Activated T-cell treated with anti-CD3 and anti-CD28 coated beads, Interleukin-2, amount 50 U/mL, for 4 hours (primary cell): Measurements from ENCODE around the gene COL13A1. TPM values are rescaled to one million over a fixed set of nuclear protein-coding genes. Genes with fewer than 3 reads are reported as not detected.

Experiments used
- ATAC-seq, 2 donors: fragments of 200-7000 bp; cut with Tn5 transposase; one replicate each; pipeline ENCODE4 v1.10.0; 2021
- DNase-seq: peaks from one replicate; pipeline ENCODE4 v3.0.0-alpha.2; 2020
- H3K27me3 Mint-ChIP-seq: one replicate; pipeline ENCODE4 v1.8.0; 2021; ENCODE audit warnings: low read depth, mixed read lengths
- H3K36me3 Mint-ChIP-seq: one replicate; pipeline ENCODE4 v1.8.0; 2022; ENCODE audit warnings: mixed read lengths; ENCODE audit not compliant: insufficient read depth
- H3K4me1 Mint-ChIP-seq: one replicate; pipeline ENCODE4 v1.8.0; 2021; ENCODE audit warnings: low read depth, mixed read lengths
- H3K4me3 Mint-ChIP-seq: one replicate; pipeline ENCODE4 v1.8.0; 2021; ENCODE audit warnings: mild to moderate bottlenecking, moderate library complexity, mixed read lengths
- H3K9me3 Mint-ChIP-seq: one replicate; pipeline ENCODE4 v1.8.0; 2021; ENCODE audit warnings: mixed read lengths
- total RNA-seq, 3 donors: library from RNA; stranded (reverse); gene quantifications; one replicate each; pipeline ENCODE4 v1.2.1, GENCODE V29; 2021

COL13A1 gene
- total RNA-seq, 3 donors from 2014 or later: not detected

- Mint-ChIP-seq H3K4me1 (no peaks in the 10 kb centered on the region), H3K4me3 (no peak overlapping the region), H3K9me3 (no peaks in the 10 kb centered on the region), H3K27me3 (peaks cover 6% of the 10 kb centered on the region), H3K36me3 (no peaks in the 10 kb centered on the region)
- DNase-seq: no peak
- ATAC-seq: no peak
Measured at GRCh38 chr10:69853064-69853463, 51.4 kb downstream of the COL13A1 start.

- Mint-ChIP-seq H3K4me1 (no peaks in the 10 kb centered on the region), H3K36me3 (no peaks in the 10 kb centered on the region), H3K4me3 (no peak overlapping the region), H3K9me3 (no peaks in the 10 kb centered on the region), H3K27me3 (no peaks in the 10 kb centered on the region)
- DNase-seq (no peak), ATAC-seq (no peak)
Measured at GRCh38 chr10:69854511-69855345, 53.0 kb downstream of the COL13A1 start.

- no peaks in the 10 kb centered on the region for H3K27me3 Mint-ChIP-seq
- ATAC-seq (no peak), DNase-seq (no peak)
- H3K9me3 Mint-ChIP-seq: no peaks in the 10 kb centered on the region
- no peaks in the 10 kb centered on the region for H3K36me3 Mint-ChIP-seq
- no peak overlapping the region for H3K4me3 Mint-ChIP-seq
- H3K4me1 Mint-ChIP-seq: no peaks in the 10 kb centered on the region
Measured at GRCh38 chr10:69855346-69856111, 53.8 kb downstream of the COL13A1 start.

- ATAC-seq: no peak
- DNase-seq: no peak
- Mint-ChIP-seq H3K4me3 (no peak overlapping the region), H3K27me3 (no peaks in the 10 kb centered on the region), H3K36me3 (no peaks in the 10 kb centered on the region), H3K9me3 (no peaks in the 10 kb centered on the region), H3K4me1 (no peaks in the 10 kb centered on the region)
Measured at GRCh38 chr10:69856601-69857166, 55.0 kb downstream of the COL13A1 start.

- ATAC-seq: no peak
- no peak overlapping the region for H3K4me3 Mint-ChIP-seq
- H3K36me3 Mint-ChIP-seq: no peaks in the 10 kb centered on the region
- no peaks in the 10 kb centered on the region for H3K9me3 Mint-ChIP-seq
- no peaks in the 10 kb centered on the region for H3K4me1 Mint-ChIP-seq
- H3K27me3 Mint-ChIP-seq: peaks cover 2% of the 10 kb centered on the region
- DNase-seq: no peak
Measured at GRCh38 chr10:69858201-69858600, 56.5 kb downstream of the COL13A1 start.

GRCh38 chr10:69860271-69860670 lies 58.6 kb downstream of the COL13A1 start:
- H3K36me3 Mint-ChIP-seq: no peaks in the 10 kb centered on the region
- DNase-seq (no peak), ATAC-seq (no peak)
- H3K4me1 Mint-ChIP-seq: no peaks in the 10 kb centered on the region
- H3K4me3 Mint-ChIP-seq: no peak overlapping the region
- no peaks in the 10 kb centered on the region for H3K9me3 Mint-ChIP-seq
- peaks cover 9% of the 10 kb centered on the region for H3K27me3 Mint-ChIP-seq

GRCh38 chr10:69861251-69862240 lies 59.8 kb downstream of the COL13A1 start:
- H3K27me3 Mint-ChIP-seq: peaks cover 9% of the 10 kb centered on the region
- H3K4me1 Mint-ChIP-seq: no peaks in the 10 kb centered on the region
- H3K36me3 Mint-ChIP-seq: no peaks in the 10 kb centered on the region
- H3K9me3 Mint-ChIP-seq: no peaks in the 10 kb centered on the region
- ATAC-seq: peak; percentile 50 to 56
- H3K4me3 Mint-ChIP-seq: no peak overlapping the region
- DNase-seq: no peak

GRCh38 chr10:69862882-69863530 lies 61.3 kb downstream of the COL13A1 start:
- DNase-seq: no peak
- H3K9me3 Mint-ChIP-seq: no peaks in the 10 kb centered on the region
- no peaks in the 10 kb centered on the region for H3K36me3 Mint-ChIP-seq
- peaks cover 9% of the 10 kb centered on the region for H3K27me3 Mint-ChIP-seq
- H3K4me1 Mint-ChIP-seq: no peaks in the 10 kb centered on the region
- H3K4me3 Mint-ChIP-seq: no peak overlapping the region
- no peak for ATAC-seq

- no peak overlapping the region for H3K4me3 Mint-ChIP-seq
- no peaks in the 10 kb centered on the region for H3K36me3 Mint-ChIP-seq
- ATAC-seq: no peak
- no peaks in the 10 kb centered on the region for H3K9me3 Mint-ChIP-seq
- no peak for DNase-seq
- H3K4me1 Mint-ChIP-seq: no peaks in the 10 kb centered on the region
- peaks cover 9% of the 10 kb centered on the region for H3K27me3 Mint-ChIP-seq
Measured at GRCh38 chr10:69863580-69863979, 61.9 kb downstream of the COL13A1 start.

- Mint-ChIP-seq H3K36me3 (no peaks in the 10 kb centered on the region), H3K9me3 (no peaks in the 10 kb centered on the region), H3K4me1 (no peaks in the 10 kb centered on the region), H3K27me3 (peaks cover 9% of the 10 kb centered on the region), H3K4me3 (no peak overlapping the region)
- DNase-seq: no peak
- ATAC-seq: no peak
Measured at GRCh38 chr10:69864321-69864720, 62.6 kb downstream of the COL13A1 start.

GRCh38 chr10:69865450-69865849 lies 63.7 kb downstream of the COL13A1 start:
- Mint-ChIP-seq H3K4me3 (no peak overlapping the region), H3K9me3 (no peaks in the 10 kb centered on the region), H3K27me3 (peaks cover 9% of the 10 kb centered on the region), H3K4me1 (no peaks in the 10 kb centered on the region), H3K36me3 (no peaks in the 10 kb centered on the region)
- DNase-seq: no peak
- ATAC-seq: no peak

GRCh38 chr10:69866246-69866687 lies 64.6 kb downstream of the COL13A1 start:
- ATAC-seq: no peak
- Mint-ChIP-seq H3K4me1 (no peaks in the 10 kb centered on the region), H3K4me3 (no peak overlapping the region), H3K36me3 (no peaks in the 10 kb centered on the region), H3K27me3 (peaks cover 9% of the 10 kb centered on the region), H3K9me3 (no peaks in the 10 kb centered on the region)
- DNase-seq: no peak

GRCh38 chr10:69866688-69867461 lies 65.2 kb downstream of the COL13A1 start:
- Mint-ChIP-seq H3K9me3 (no peaks in the 10 kb centered on the region), H3K4me3 (no peak overlapping the region), H3K36me3 (no peaks in the 10 kb centered on the region), H3K27me3 (peaks cover 11% of the 10 kb centered on the region), H3K4me1 (no peaks in the 10 kb centered on the region)
- ATAC-seq (no peak), DNase-seq (no peak)
